Astrocyte (in vitro differentiated cells and primary cell): ENCODE measurements around the gene HOXC11. TPM values are rescaled to one million over a fixed set of nuclear protein-coding genes. Genes with fewer than 3 reads are reported as not detected.

ENCODE experiments used
- DNase-seq: peaks from one replicate; pipeline ENCODE4 v3.0.0-alpha.2; 2010; ENCODE audit warnings: low read depth
- FAIRE-seq: peaks from 2 replicates; lab custom pipeline; 2011; peaks lifted over from hg19 to GRCh38; lab: Jason Lieb, UNC
- H2AFZ ChIP-seq: 2 replicates; pipeline ENCODE4 v1.6.0; 2012; ENCODE audit warnings: low read depth, low read length, inconsistent platforms
- H3K27ac ChIP-seq: 2 replicates; pipeline ENCODE4 v1.5.1; 2011; ENCODE audit warnings: low read depth, low read length, inconsistent platforms
- H3K27me3 ChIP-seq: 2 replicates; pipeline ENCODE4 v1.6.0; 2011; ENCODE audit warnings: low read length, inconsistent platforms; ENCODE audit not compliant: insufficient read depth
- H3K36me3 ChIP-seq: 2 replicates; pipeline ENCODE4 v1.5.1; 2011; ENCODE audit warnings: low read length, inconsistent platforms; ENCODE audit not compliant: insufficient read depth
- H3K4me1 ChIP-seq: 2 replicates; pipeline ENCODE4 v1.5.1; 2011; ENCODE audit warnings: low read length, inconsistent platforms; ENCODE audit not compliant: insufficient read depth
- H3K4me2 ChIP-seq: 2 replicates; pipeline ENCODE4 v1.6.0; 2012; ENCODE audit warnings: low read length, inconsistent platforms
- H3K4me3 ChIP-seq: 2 replicates; pipeline ENCODE4 v1.5.1; 2011; ENCODE audit warnings: low read depth, mild to moderate bottlenecking, low read length, inconsistent platforms; ENCODE audit not compliant: insufficient read depth
- H3K79me2 ChIP-seq: 2 replicates; pipeline ENCODE4 v1.6.0; 2012; ENCODE audit warnings: mild to moderate bottlenecking, low read length, inconsistent platforms; ENCODE audit not compliant: insufficient read depth
- H3K9ac ChIP-seq: 2 replicates; pipeline ENCODE4 v1.6.0; 2012; ENCODE audit warnings: mild to moderate bottlenecking, low read length, inconsistent platforms
- H3K9me3 ChIP-seq: 2 replicates; pipeline ENCODE4 v1.5.1; 2012; ENCODE audit warnings: low read depth, mild to moderate bottlenecking, low read length, inconsistent platforms; ENCODE audit not compliant: insufficient read depth
- H4K20me1 ChIP-seq: 2 replicates; pipeline ENCODE4 v1.6.0; 2012; ENCODE audit warnings: low read length, inconsistent platforms; ENCODE audit not compliant: insufficient read depth
- H3K27ac Mint-ChIP-seq: one replicate; pipeline ENCODE4 v1.8.0; 2021; ENCODE audit warnings: mild to moderate bottlenecking, mixed read lengths; ENCODE audit not compliant: unreplicated experiment
- H3K27me3 Mint-ChIP-seq: one replicate; pipeline ENCODE4 v1.8.0; 2021; ENCODE audit warnings: low read depth, mixed read lengths; ENCODE audit not compliant: unreplicated experiment
- H3K36me3 Mint-ChIP-seq: one replicate; pipeline ENCODE4 v1.8.0; 2021; ENCODE audit warnings: low read depth, mixed read lengths; ENCODE audit not compliant: unreplicated experiment
- H3K4me1 Mint-ChIP-seq: one replicate; pipeline ENCODE4 v1.8.0; 2021; ENCODE audit warnings: low read depth, mixed read lengths; ENCODE audit not compliant: unreplicated experiment
- H3K4me3 Mint-ChIP-seq: one replicate; pipeline ENCODE4 v1.8.0; 2021; ENCODE audit warnings: mild to moderate bottlenecking, moderate library complexity, mixed read lengths; ENCODE audit not compliant: unreplicated experiment
- H3K9me3 Mint-ChIP-seq: one replicate; pipeline ENCODE4 v1.8.0; 2021; ENCODE audit warnings: mild to moderate bottlenecking, mixed read lengths; ENCODE audit not compliant: unreplicated experiment
- CTCF ChIP-seq: IDR thresholded peaks from 2 replicates; pipeline ENCODE4 v1.5.1; 2011; ENCODE audit warnings: low read depth, mild to moderate bottlenecking, inconsistent platforms, low read length, moderate library complexity; ENCODE audit not compliant: insufficient read depth
- EZH2 ChIP-seq: IDR thresholded peaks from 2 replicates; pipeline ENCODE4 v1.6.1; 2012; ENCODE audit warnings: mild to moderate bottlenecking, low read length, inconsistent platforms; ENCODE audit not compliant: insufficient read depth
- total RNA-seq: library from RNA; stranded (reverse); gene quantifications from 2 replicates; pipeline ENCODE4 v1.2.1, GENCODE V29; 2021

HOXC11 gene
- total RNA-seq, 1 donor from 2014 or later, result not detected

DNA sequence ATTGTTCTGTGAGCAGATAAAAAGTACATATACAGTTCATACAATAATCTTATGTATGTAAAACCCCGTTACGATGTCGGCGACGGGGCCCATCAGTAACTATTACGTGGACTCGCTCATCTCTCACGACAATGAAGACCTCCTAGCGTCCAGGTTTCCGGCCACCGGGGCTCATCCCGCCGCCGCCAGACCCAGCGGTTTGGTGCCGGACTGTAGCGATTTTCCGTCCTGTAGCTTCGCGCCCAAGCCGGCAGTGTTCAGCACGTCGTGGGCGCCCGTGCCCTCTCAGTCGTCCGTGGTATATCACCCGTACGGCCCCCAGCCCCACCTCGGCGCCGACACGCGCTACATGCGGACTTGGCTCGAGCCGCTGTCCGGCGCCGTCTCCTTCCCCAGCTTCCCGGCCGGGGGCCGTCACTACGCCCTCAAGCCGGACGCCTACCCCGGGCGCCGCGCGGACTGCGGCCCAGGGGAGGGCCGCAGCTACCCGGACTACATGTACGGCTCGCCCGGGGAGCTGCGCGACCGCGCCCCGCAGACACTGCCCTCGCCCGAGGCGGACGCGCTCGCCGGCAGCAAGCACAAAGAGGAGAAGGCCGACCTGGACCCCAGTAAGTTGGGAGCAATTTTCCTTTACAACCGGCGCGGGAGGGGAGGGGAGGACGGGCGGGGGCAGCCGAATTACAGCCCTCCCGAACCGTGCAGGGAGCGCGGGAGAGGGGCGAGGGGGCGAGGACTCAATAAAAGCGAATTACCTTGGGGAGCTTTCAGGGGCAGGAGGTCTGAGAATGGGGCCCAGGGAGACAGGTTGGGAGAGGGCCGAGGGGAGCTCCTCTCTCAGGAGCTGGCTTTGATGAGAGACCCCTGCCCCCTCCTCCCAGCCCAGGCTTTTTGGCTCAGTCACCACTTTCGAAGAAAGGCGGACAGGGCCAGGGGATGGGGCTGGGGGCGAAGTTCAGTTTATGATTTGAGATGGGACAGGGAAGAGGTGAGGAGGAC lies 27.5 kb downstream of the HOXC11 start, which contains the start of gene HOXC9:
HOXC9 (plus strand) TSS at position 46 of the 999 bp plus-strand sequence; CDS start at position 74, 28 bp downstream.
- no peak within 1 kb of the TSS for H3K4me3 ChIP-seq
- no peaks in the 10 kb centered on the region for H3K79me2 ChIP-seq
- no peak within 1 kb of the TSS for H3K4me3 Mint-ChIP-seq
- peaks cover 2% of the 10 kb centered on the region for H3K36me3 Mint-ChIP-seq
- no peak within 1 kb of the TSS for H3K9ac ChIP-seq
- TF ChIP-seq EZH2, result peak; percentile 99
- TF ChIP-seq CTCF, result no peak
- H3K4me1 Mint-ChIP-seq, result no peaks in the 10 kb centered on the region
- H4K20me1 ChIP-seq, result no peaks in the 10 kb centered on the region
- DNase-seq, result no peak
- no peaks in the 10 kb centered on the region for H3K4me1 ChIP-seq
- H3K9me3 ChIP-seq, result no peaks in the 10 kb centered on the region
- peaks cover 22% of the 10 kb centered on the region for H3K9me3 Mint-ChIP-seq
- H3K4me2 ChIP-seq, result peak within 1 kb of the TSS; percentile 60
- H3K36me3 ChIP-seq, result no peaks in the 10 kb centered on the region
- peak within 1 kb of the TSS; percentile 12 for H3K27ac Mint-ChIP-seq
- no peak for FAIRE-seq
- H3K27me3 ChIP-seq, result peaks cover 95% of the 10 kb centered on the region
- no peak within 1 kb of the TSS for H2AFZ ChIP-seq
- H3K27me3 Mint-ChIP-seq, result peaks cover 87% of the 10 kb centered on the region
- no peak within 1 kb of the TSS for H3K27ac ChIP-seq

- DNase-seq (no peak), FAIRE-seq (no peak)
- no peak for TF ChIP-seq CTCF
- peak; percentile 2 for TF ChIP-seq EZH2
- Histone ChIP-seq H4K20me1 (no peaks in the 10 kb centered on the region), H3K27me3 (peaks cover 94% of the 10 kb centered on the region), H3K4me1 (peaks cover 5% of the 10 kb centered on the region), H3K36me3 (no peaks in the 10 kb centered on the region), H3K4me2 (no peak overlapping the region), H3K9ac (no peak overlapping the region), H3K27ac (no peak overlapping the region), H3K79me2 (no peaks in the 10 kb centered on the region), H2AFZ (no peak overlapping the region), H3K4me3 (no peak overlapping the region), H3K9me3 (no peaks in the 10 kb centered on the region)
- Mint-ChIP-seq H3K9me3 (peaks cover 19% of the 10 kb centered on the region), H3K4me1 (no peaks in the 10 kb centered on the region), H3K27me3 (peaks cover 91% of the 10 kb centered on the region), H3K27ac (peak overlapping the region; percentile 12), H3K4me3 (no peak overlapping the region), H3K36me3 (peaks cover 2% of the 10 kb centered on the region)
Measured at GRCh38 chr12:54001283-54002187, 28.6 kb downstream of the HOXC11 start.
